HepG2 (cell line): Measurements from ENCODE around the gene NEURL2. TPM values are rescaled to one million over a fixed set of nuclear protein-coding genes. Genes with fewer than 3 reads are reported as not detected.

Experiments
- ADNP ChIP-seq: sonication (generic); formaldehyde crosslinking; IDR thresholded peaks from 2 replicates; pipeline ENCODE4 v1.4.0; 2020; ENCODE audit warnings: missing genetic modification reagents
- ARNT2 ChIP-seq: sonication (generic); formaldehyde crosslinking; IDR thresholded peaks from 2 replicates; pipeline ENCODE4 v1.8.0; 2022; ENCODE audit warnings: mild to moderate bottlenecking, low read depth, missing genetic modification reagents, moderate library complexity
- ATF7 ChIP-seq, 2 experiments: fragments of 450-650 bp in 1 of 2; sonication (generic) in 1 of 2; formaldehyde crosslinking in 1 of 2; IDR thresholded peaks; 2 replicates each; pipeline versions ENCODE4 v1.4.0 to v1.6.1; 2016 to 2020; ENCODE audit warnings: antibody characterized with exemption in 1 of 2, mild to moderate bottlenecking in 1 of 2, missing genetic modification reagents in 1 of 2
- JUN ChIP-seq: sonication (generic); formaldehyde crosslinking; IDR thresholded peaks from 2 replicates; pipeline ENCODE4 v1.4.0; 2020; ENCODE audit warnings: mild to moderate bottlenecking, missing genetic modification reagents
- LCORL ChIP-seq, 2 experiments: fragments of 450-650 bp in 1 of 2; sonication (generic) in 1 of 2; formaldehyde crosslinking in 1 of 2; IDR thresholded peaks; 2 replicates each; pipeline versions ENCODE4 v1.5.0 to v1.6.1; 2017 to 2020; ENCODE audit warnings: antibody characterized with exemption in 1 of 2, missing genetic modification reagents in 1 of 2
- MAFG ChIP-seq: sonication (generic); formaldehyde crosslinking; IDR thresholded peaks from 2 replicates; pipeline ENCODE4 v1.5.1; 2020; ENCODE audit warnings: mild to moderate bottlenecking, missing genetic modification reagents
- MED1 ChIP-seq: sonication (generic); formaldehyde crosslinking; IDR thresholded peaks from 2 replicates; pipeline ENCODE4 v1.4.0; 2020; ENCODE audit warnings: missing genetic modification reagents
- MEF2D ChIP-seq: sonication (generic); formaldehyde crosslinking; IDR thresholded peaks from 2 replicates; pipeline ENCODE4 v1.5.1; 2020; ENCODE audit warnings: mild to moderate bottlenecking, missing genetic modification reagents
- MTF2 ChIP-seq: sonication (generic); formaldehyde crosslinking; IDR thresholded peaks from 2 replicates; pipeline ENCODE4 v1.5.0; 2020; ENCODE audit warnings: missing genetic modification reagents, borderline replicate concordance
- NCOA1 ChIP-seq: sonication (generic); formaldehyde crosslinking; IDR thresholded peaks from 2 replicates; pipeline ENCODE4 v1.9.0; 2021; ENCODE audit warnings: missing genetic modification reagents
- SALL1 ChIP-seq: sonication (generic); formaldehyde crosslinking; IDR thresholded peaks from 2 replicates; pipeline ENCODE4 v1.8.0; 2022; ENCODE audit warnings: mild to moderate bottlenecking, missing genetic modification reagents
- SKI ChIP-seq: fragments of 450-650 bp; IDR thresholded peaks from one replicate; pipeline ENCODE4 v1.6.1; 2018; ENCODE audit warnings: mild to moderate bottlenecking; ENCODE audit not compliant: partially characterized antibody
- TBL1XR1 ChIP-seq: fragments of 150-350 bp; IDR thresholded peaks from 2 replicates; pipeline ENCODE4 v1.6.1; 2014; ENCODE audit warnings: borderline replicate concordance, low read length; ENCODE audit not compliant: partially characterized antibody
- THAP11 ChIP-seq: IDR thresholded peaks from 2 replicates; pipeline ENCODE4 v1.6.1; 2016; ENCODE audit warnings: missing biosample characterization, missing genetic modification reagents
- ZFY ChIP-seq: sonication (generic); formaldehyde crosslinking; IDR thresholded peaks from 2 replicates; pipeline ENCODE4 v1.4.0; 2020; ENCODE audit warnings: missing genetic modification reagents
- ZMYM3 ChIP-seq: sonication (generic); formaldehyde crosslinking; IDR thresholded peaks from 2 replicates; pipeline ENCODE4 v1.5.1; 2020; ENCODE audit warnings: mild to moderate bottlenecking, missing genetic modification reagents
- ZNF766 ChIP-seq: sonication (generic); formaldehyde crosslinking; IDR thresholded peaks from 2 replicates; pipeline ENCODE4 v1.5.0; 2020; ENCODE audit warnings: missing genetic modification reagents, borderline replicate concordance
- ZNF776 ChIP-seq: sonication (generic); formaldehyde crosslinking; IDR thresholded peaks from 2 replicates; pipeline ENCODE4 v1.4.0; 2020; ENCODE audit warnings: mild to moderate bottlenecking, missing genetic modification reagents
- polyA plus RNA-seq, 8 experiments: library from polyadenylated mRNA; depleted of rRNA in 3 of 8; stranded (reverse) in 7 of 8; unstranded in 1 of 8; fragments of >200 nt; fragmentation: Illumina TruSeq in 4 of 8; extraction: Trizol in 4 of 8; gene quantifications; 2 replicates each; pipeline versions ENCODE4 v1.2.1 to v1.2.3, GENCODE V29; 2011 to 2016; ENCODE audit warnings: low read depth in 4 of 8, missing spikeins in 1 of 8, mixed read lengths in 1 of 8; ENCODE audit not compliant: insufficient read depth in 1 of 8
- total RNA-seq, 5 experiments: library from RNA; depleted of rRNA; stranded (reverse); fragments of >200 nt; fragmentation: Illumina TruSeq; extraction: Trizol; gene quantifications; 2 replicates each; pipeline ENCODE4 v1.2.3, GENCODE V29; 2016; ENCODE audit warnings: low read depth in 1 of 5
- TF ChIP-seq, protein P1 (sequence below): IDR thresholded peaks from 2 replicates; pipeline ENCODE4 v1.6.1; 2016; ENCODE audit warnings: mild to moderate bottlenecking
- TF ChIP-seq, protein P2 (sequence below): sonication (generic); formaldehyde crosslinking; IDR thresholded peaks from 2 replicates; pipeline ENCODE4 v1.4.0; 2020; ENCODE audit warnings: low read depth, missing genetic modification reagents

Gene NEURL2
- total and polyA plus RNA-seq, 2 of the 13 experiments (the other 11 are each of a cell fraction or from before 2014, with no cell fraction given) = 7.2 to 9.7 TPM

DNA sequence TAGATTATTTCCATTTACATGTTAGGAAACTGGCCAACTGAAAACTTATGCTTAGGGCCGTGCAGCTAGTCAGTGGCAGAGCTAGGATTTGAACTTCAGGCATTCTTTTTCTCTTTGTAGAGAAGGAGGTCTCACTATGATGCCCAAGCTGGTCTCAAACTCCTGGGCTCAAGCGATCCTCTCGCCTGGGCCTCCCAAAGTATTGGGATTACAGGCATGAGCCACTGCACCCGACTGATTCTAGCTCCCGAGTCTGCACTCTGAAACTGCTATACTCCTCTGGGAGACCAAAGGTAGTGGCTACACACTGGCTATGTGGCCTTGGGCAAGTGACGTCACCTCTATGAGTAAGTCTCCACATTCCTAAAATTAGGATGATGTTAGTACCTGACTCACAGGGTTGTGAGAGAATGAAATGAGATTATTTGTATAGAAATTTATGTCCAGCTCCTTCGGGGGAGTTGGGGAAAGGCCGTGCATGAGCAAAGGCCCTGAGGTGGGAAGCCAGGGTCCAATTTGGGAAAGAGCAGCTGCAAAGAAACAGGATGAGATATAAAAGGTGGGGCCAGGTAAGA, 14.6 kb upstream of the NEURL2 start (continued):
- TF ChIP-seq MED1 (CRISPR knock-in tag) = 0 out of 2 replicates have a peak, but pooled peaks have one; percentile 36
- TF ChIP-seq TBL1XR1 = peak; percentile 24
- no peak for TF ChIP-seq MTF2 (CRISPR knock-in tag)
- TF ChIP-seq JUN = peak; percentile 58; the same call in 1 of the 2 replicates
- peak; percentile 99 for TF ChIP-seq ATF7 (IDR thresholded peaks at IDR 0.05)
- TF ChIP-seq ATF7 (CRISPR knock-in tag; IDR thresholded peaks at IDR 0.05) = no peak; the same call in 1 of the 2 replicates
- TF ChIP-seq SALL1 (CRISPR knock-in tag) = 0 out of 2 replicates have a peak, but pooled peaks have one; percentile 9
- no peak for TF ChIP-seq ZFY (CRISPR knock-in tag)
- no peak for TF ChIP-seq MAFG (CRISPR knock-in tag)
- TF ChIP-seq NCOA1 = 0 out of 2 replicates have a peak, but pooled peaks have one; percentile 60
- peak; percentile 35 for TF ChIP-seq SKI
- TF ChIP-seq LCORL (IDR thresholded peaks at IDR 0.05) = peak; percentile 67; the same call in 1 of the 2 replicates
- TF ChIP-seq LCORL (CRISPR knock-in tag; IDR thresholded peaks at IDR 0.05) = peak; percentile 80
- no peak for TF ChIP-seq ARNT2 (CRISPR knock-in tag)
- no peak for TF ChIP-seq THAP11 (CRISPR knock-in tag)
- TF ChIP-seq, protein P1, sequence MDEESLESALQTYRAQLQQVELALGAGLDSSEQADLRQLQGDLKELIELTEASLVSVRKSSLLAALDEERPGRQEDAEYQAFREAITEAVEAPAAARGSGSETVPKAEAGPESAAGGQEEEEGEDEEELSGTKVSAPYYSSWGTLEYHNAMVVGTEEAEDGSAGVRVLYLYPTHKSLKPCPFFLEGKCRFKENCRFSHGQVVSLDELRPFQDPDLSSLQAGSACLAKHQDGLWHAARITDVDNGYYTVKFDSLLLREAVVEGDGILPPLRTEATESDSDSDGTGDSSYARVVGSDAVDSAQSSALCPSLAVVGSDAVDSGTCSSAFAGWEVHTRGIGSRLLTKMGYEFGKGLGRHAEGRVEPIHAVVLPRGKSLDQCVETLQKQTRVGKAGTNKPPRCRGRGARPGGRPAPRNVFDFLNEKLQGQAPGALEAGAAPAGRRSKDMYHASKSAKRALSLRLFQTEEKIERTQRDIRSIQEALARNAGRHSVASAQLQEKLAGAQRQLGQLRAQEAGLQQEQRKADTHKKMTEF = 0 out of 2 replicates have a peak, but pooled peaks have one; percentile 49
- 0 out of 2 replicates have a peak, but pooled peaks have one; percentile 23 for TF ChIP-seq ADNP (CRISPR knock-in tag)
- TF ChIP-seq ZNF766 (CRISPR knock-in tag) = 0 out of 2 replicates have a peak, but pooled peaks have one; percentile 14
- TF ChIP-seq MEF2D = peak; percentile 19; the same call in 1 of the 2 replicates
- TF ChIP-seq ZNF776 = no peak
- TF ChIP-seq, protein P2, sequence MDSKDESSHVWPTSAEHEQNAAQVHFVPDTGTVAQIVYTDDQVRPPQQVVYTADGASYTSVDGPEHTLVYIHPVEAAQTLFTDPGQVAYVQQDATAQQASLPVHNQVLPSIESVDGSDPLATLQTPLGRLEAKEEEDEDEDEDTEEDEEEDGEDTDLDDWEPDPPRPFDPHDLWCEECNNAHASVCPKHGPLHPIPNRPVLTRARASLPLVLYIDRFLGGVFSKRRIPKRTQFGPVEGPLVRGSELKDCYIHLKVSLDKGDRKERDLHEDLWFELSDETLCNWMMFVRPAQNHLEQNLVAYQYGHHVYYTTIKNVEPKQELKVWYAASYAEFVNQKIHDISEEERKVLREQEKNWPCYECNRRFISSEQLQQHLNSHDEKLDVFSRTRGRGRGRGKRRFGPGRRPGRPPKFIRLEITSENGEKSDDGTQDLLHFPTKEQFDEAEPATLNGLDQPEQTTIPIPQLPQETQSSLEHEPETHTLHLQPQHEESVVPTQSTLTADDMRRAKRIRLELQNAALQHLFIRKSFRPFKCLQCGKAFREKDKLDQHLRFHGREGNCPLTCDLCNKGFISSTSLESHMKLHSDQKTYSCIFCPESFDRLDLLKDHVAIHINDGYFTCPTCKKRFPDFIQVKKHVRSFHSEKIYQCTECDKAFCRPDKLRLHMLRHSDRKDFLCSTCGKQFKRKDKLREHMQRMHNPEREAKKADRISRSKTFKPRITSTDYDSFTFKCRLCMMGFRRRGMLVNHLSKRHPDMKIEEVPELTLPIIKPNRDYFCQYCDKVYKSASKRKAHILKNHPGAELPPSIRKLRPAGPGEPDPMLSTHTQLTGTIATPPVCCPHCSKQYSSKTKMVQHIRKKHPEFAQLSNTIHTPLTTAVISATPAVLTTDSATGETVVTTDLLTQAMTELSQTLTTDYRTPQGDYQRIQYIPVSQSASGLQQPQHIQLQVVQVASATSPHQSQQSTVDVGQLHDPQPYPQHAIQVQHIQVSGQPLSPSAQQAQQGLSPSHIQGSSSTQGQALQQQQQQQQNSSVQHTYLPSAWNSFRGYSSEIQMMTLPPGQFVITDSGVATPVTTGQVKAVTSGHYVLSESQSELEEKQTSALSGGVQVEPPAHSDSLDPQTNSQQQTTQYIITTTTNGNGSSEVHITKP (CRISPR knock-in tag) = peak; percentile 24; the same call in 1 of the 2 replicates
- TF ChIP-seq ZMYM3 (CRISPR knock-in tag) = 0 out of 2 replicates have a peak, but pooled peaks have one; percentile 61
